Tibial nerve (tissue), 3 donors: ENCODE data around the gene PSMA5.

ENCODE experiments used
- POLR2A ChIP-seq, 2 donors: fragments of 450-650 bp; IDR thresholded peaks; one replicate each; pipeline ENCODE4 v1.6.1; 2017; ENCODE audit warnings: antibody characterized with exemption in 2 of 2, mild to moderate bottlenecking in 2 of 2, moderate library complexity in 2 of 2
- TF ChIP-seq, protein P1 (sequence below), 5 experiments: fragments of 200-600 bp in 3 of 5; fragments of 450-650 bp in 2 of 5; sonication (generic) in 3 of 5; IDR thresholded peaks; one replicate each; pipeline ENCODE4 v1.5.1; 2016 to 2019; ENCODE audit warnings: antibody characterized with exemption in 5 of 5, mild to moderate bottlenecking in 3 of 5, moderate library complexity in 2 of 5

DNA sequence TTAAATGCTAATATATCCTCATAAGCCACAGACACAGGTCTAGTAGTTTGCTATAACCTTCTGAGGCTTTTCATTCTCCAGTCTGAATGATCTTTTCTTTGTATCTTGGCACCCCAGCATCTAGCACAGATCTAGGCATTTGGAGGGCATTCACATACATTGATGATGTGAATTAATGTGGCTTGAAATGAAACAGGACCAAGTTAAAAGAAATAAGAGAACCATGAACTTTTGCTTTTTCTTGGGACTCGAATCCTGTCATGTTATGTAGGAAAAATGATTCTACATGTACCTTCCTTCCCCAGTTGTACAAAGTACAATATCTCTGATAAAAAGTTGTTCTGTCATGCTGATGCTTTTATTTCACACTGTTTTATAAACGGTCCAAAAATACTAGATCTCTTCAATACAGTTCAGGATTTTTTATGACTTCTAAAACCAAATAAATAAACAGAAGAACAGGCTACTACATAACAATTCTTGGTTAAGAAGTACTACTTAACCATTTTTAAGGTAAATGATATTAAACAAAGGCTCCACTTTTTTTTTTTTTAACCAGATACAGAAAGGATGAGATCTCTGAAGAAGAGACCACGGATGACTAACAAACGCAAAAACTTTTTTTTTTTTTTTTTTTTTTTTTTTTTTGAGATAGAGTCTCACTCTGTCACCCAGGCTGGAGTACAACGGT lies 31.5 kb downstream of the PSMA5 start:
- no peak for TF ChIP-seq POLR2A (IDR thresholded peaks at IDR 0.05)
- TF ChIP-seq, protein P1, sequence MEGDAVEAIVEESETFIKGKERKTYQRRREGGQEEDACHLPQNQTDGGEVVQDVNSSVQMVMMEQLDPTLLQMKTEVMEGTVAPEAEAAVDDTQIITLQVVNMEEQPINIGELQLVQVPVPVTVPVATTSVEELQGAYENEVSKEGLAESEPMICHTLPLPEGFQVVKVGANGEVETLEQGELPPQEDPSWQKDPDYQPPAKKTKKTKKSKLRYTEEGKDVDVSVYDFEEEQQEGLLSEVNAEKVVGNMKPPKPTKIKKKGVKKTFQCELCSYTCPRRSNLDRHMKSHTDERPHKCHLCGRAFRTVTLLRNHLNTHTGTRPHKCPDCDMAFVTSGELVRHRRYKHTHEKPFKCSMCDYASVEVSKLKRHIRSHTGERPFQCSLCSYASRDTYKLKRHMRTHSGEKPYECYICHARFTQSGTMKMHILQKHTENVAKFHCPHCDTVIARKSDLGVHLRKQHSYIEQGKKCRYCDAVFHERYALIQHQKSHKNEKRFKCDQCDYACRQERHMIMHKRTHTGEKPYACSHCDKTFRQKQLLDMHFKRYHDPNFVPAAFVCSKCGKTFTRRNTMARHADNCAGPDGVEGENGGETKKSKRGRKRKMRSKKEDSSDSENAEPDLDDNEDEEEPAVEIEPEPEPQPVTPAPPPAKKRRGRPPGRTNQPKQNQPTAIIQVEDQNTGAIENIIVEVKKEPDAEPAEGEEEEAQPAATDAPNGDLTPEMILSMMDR (IDR thresholded peaks at IDR 0.05): no peak
